Muscle layer of duodenum (tissue), 2 donors: ENCODE measurements around the gene DCN.

ENCODE experiments used
- H3K27ac ChIP-seq: one replicate; pipeline ENCODE4 v1.7.0; 2013; ENCODE audit warnings: mild to moderate bottlenecking, low read length
- H3K27me3 ChIP-seq: one replicate; pipeline ENCODE4 v1.7.0; 2013; ENCODE audit warnings: low read depth, mild to moderate bottlenecking, control low read depth, low read length
- H3K36me3 ChIP-seq, 2 donors: one replicate each; pipeline ENCODE4 v1.7.0; 2013; ENCODE audit warnings: low read length in 2 of 2, control low read depth in 1 of 2, mild to moderate bottlenecking in 1 of 2; ENCODE audit not compliant: insufficient read depth in 2 of 2, control insufficient read depth in 1 of 2
- H3K4me1 ChIP-seq, 2 donors: one replicate each; pipeline ENCODE4 v1.7.0; 2013; ENCODE audit warnings: low read length in 2 of 2, mild to moderate bottlenecking in 2 of 2, control low read depth in 1 of 2, moderate library complexity in 1 of 2; ENCODE audit not compliant: insufficient read depth in 2 of 2, control insufficient read depth in 1 of 2
- H3K4me3 ChIP-seq, 2 donors: one replicate each; pipeline ENCODE4 v1.7.0; 2013; ENCODE audit warnings: low read length in 2 of 2, low read depth in 1 of 2, mild to moderate bottlenecking in 1 of 2
- H3K9me3 ChIP-seq, 2 donors: one replicate each; pipeline ENCODE4 v1.7.0; 2013; ENCODE audit warnings: low read length in 2 of 2, control low read depth in 1 of 2, mild to moderate bottlenecking in 1 of 2; ENCODE audit not compliant: control insufficient read depth in 1 of 2
- donor health status: healthy.

The DCN gene

GRCh38 chr12:91173124-91173523, 9.5 kb downstream of the DCN start:
- H3K36me3 ChIP-seq, result no peaks in the 10 kb centered on the region
- H3K27me3 ChIP-seq, result no peaks in the 10 kb centered on the region
- H3K27ac ChIP-seq, result no peak overlapping the region
- peaks cover 0 to 3% of the 10 kb centered on the region in 2 donors for H3K4me1 ChIP-seq
- H3K9me3 ChIP-seq, result no peaks in the 10 kb centered on the region
- no peak overlapping the region for H3K4me3 ChIP-seq

DNA sequence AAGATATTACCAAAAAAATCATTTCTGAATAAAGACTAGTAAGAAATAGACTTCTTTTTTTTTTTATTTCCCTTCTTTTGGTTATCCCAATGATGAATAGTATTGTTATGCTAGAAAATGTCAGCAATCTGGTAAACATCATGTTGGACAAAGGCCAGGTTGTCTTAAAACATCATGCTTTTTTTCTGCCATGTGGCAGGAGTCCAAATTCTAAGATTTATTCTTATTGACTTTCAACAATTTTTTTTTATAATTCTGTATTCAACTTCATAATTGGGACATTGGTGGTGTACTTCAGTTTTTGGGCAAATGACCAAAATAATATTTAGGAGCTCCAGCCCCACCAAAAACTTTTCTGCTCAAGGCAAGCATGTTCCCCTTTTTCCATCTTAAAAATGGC, 10.5 kb downstream of the DCN start:
- H3K9me3 ChIP-seq, result no peaks in the 10 kb centered on the region
- H3K27me3 ChIP-seq, result no peaks in the 10 kb centered on the region
- no peak overlapping the region for H3K4me3 ChIP-seq
- no peaks in the 10 kb centered on the region for H3K36me3 ChIP-seq
- H3K27ac ChIP-seq, result no peak overlapping the region
- peaks cover 0 to 3% of the 10 kb centered on the region in 2 donors for H3K4me1 ChIP-seq

GRCh38 chr12:91171476-91171875, 11.1 kb downstream of the DCN start:
- Histone ChIP-seq H3K9me3 (no peaks in the 10 kb centered on the region), H3K4me3 (no peak overlapping the region), H3K27ac (no peak overlapping the region), H3K36me3 (no peaks in the 10 kb centered on the region), H3K27me3 (no peaks in the 10 kb centered on the region), H3K4me1 (peaks cover 0 to 3% of the 10 kb centered on the region in 2 donors)

GRCh38 chr12:91163116-91163515, 19.5 kb downstream of the DCN start:
- Histone ChIP-seq H3K27me3 (no peaks in the 10 kb centered on the region), H3K27ac (no peak overlapping the region), H3K9me3 (no peaks in the 10 kb centered on the region), H3K4me3 (no peak overlapping the region), H3K36me3 (peaks cover 7 to 9% of the 10 kb centered on the region in 2 donors), H3K4me1 (peaks cover 0 to 4% of the 10 kb centered on the region in 2 donors)

DNA sequence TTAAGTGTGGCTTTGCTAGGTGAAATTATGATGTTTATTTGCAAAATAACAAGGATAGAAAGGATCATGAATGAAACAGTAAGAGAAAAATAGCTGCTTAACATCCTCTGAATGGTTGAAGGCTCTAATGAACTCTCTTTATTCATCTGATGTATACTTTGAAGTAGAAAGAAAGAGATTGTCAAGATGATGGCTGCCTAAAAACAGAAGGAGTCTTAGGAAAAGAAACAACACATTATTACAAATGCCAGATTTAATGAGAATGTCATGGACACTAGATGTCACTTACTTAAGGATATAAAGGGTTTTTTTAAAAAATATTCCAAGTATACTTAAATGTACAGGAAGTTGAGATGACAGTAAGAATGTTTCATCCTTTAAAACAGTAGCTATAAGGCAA, 21.6 kb downstream of the DCN start:
- peaks cover 9 to 10% of the 10 kb centered on the region in 2 donors for H3K36me3 ChIP-seq

GRCh38 chr12:91155990-91156389, 26.6 kb downstream of the DCN start:
- Histone ChIP-seq H3K9me3 (no peaks in the 10 kb centered on the region), H3K4me3 (no peak overlapping the region), H3K27ac (no peak overlapping the region), H3K27me3 (no peaks in the 10 kb centered on the region), H3K4me1 (no peaks in the 10 kb centered on the region), H3K36me3 (peaks cover 5 to 6% of the 10 kb centered on the region in 2 donors)

More for the DNA sequence above, 21.6 kb downstream of the DCN start:
- H3K9me3 ChIP-seq, result no peaks in the 10 kb centered on the region
- H3K27ac ChIP-seq, result no peak overlapping the region
- H3K4me3 ChIP-seq, result no peak overlapping the region
- H3K27me3 ChIP-seq, result no peaks in the 10 kb centered on the region
- H3K4me1 ChIP-seq, result peaks cover 0 to 4% of the 10 kb centered on the region in 2 donors

- Histone ChIP-seq H3K4me3 (no peak overlapping the region), H3K27ac (no peak overlapping the region), H3K27me3 (no peaks in the 10 kb centered on the region), H3K36me3 (peaks cover 6 to 9% of the 10 kb centered on the region in 2 donors), H3K9me3 (no peaks in the 10 kb centered on the region), H3K4me1 (no peaks in the 10 kb centered on the region)
Measured at GRCh38 chr12:91154131-91154530, 28.5 kb downstream of the DCN start.

- Histone ChIP-seq H3K27ac (no peak overlapping the region), H3K4me3 (no peak overlapping the region), H3K9me3 (no peaks in the 10 kb centered on the region)
Measured at GRCh38 chr12:91144053-91144452, 38.6 kb downstream of the DCN start.

DNA sequence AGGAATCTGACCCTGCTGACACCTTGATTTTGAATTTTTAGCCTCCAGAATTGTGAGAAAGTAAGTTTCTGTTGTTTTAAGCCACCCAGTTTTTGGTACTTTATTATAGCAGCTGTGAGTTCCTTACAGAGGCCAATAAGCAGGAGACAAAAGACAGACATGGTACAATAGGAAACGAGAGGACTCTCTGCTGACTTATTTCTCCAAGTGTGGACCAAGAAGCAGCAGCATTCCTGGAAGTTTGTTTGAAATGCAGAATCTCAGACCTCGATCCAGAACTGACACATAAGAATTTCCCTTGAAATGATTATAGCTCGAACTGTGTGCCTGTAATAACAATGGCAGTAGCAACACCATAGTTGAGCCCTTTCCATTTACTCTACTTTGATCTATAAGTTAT, 39.4 kb downstream of the DCN start:
- Histone ChIP-seq H3K27ac (no peak overlapping the region), H3K4me1 (peaks cover 3 to 10% of the 10 kb centered on the region in 2 donors), H3K4me3 (no peak overlapping the region), H3K9me3 (no peaks in the 10 kb centered on the region), H3K27me3 (no peaks in the 10 kb centered on the region), H3K36me3 (peaks cover 0 to 23% of the 10 kb centered on the region in 2 donors)

More at GRCh38 chr12:91144053-91144452, 38.6 kb downstream of the DCN start:
- Histone ChIP-seq H3K4me1 (peaks cover 3 to 10% of the 10 kb centered on the region in 2 donors), H3K36me3 (peaks cover 0 to 23% of the 10 kb centered on the region in 2 donors), H3K27me3 (no peaks in the 10 kb centered on the region)

- H3K27ac ChIP-seq, result no peak overlapping the region
- peaks cover 0 to 23% of the 10 kb centered on the region in 2 donors for H3K36me3 ChIP-seq
- no peak overlapping the region for H3K4me3 ChIP-seq
- no peaks in the 10 kb centered on the region for H3K9me3 ChIP-seq
- H3K4me1 ChIP-seq, result peaks cover 3 to 10% of the 10 kb centered on the region in 2 donors
- no peaks in the 10 kb centered on the region for H3K27me3 ChIP-seq
Measured at GRCh38 chr12:91142221-91142631, 40.4 kb downstream of the DCN start.

DNA sequence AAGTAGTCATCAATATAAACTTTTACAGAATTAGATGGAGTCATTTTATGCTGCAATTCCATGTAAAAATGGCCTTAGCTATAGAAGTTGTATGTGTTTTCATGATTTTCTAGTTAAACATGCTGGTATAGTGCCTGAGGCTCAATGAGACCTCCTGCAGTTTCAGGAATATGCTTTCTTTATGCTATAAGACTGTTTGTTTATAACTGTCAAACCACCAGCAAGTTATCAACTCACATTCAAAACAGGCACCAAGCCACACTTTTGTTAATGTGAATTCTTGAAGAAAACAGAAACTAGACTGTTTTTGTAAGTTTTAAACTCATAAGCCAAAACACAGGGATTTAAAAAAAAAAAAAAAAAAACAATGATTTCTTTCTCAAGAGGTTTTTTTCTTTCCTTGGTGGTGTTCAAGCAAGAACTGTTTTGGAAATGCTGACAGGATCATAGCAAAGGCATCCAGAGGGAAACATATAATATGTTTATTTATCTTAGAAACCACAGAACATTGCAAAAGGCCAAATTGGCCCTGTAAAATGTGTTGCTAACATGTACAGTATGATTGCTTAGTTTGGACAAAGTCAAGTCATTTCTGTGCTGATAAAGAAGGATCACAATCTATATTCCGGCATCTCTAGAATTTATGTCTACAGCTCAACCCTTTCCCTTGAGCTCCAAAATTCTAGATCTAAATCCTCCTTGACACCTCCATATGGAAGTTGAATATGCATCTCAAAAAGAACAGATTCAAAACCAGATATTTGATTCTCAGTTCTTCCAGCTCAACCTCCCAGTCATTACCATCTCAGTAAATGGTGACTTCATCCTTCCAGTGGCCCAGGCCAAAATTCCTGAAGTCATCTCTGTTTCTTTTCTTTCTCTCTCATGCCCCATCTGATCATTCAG, 42.3 kb downstream of the DCN start:
- Histone ChIP-seq H3K27me3 (no peaks in the 10 kb centered on the region), H3K36me3 (peaks cover 0 to 23% of the 10 kb centered on the region in 2 donors), H3K4me1 (peaks cover 3 to 10% of the 10 kb centered on the region in 2 donors), H3K27ac (peak overlapping the region; percentile 62), H3K4me3 (no peak overlapping the region), H3K9me3 (no peaks in the 10 kb centered on the region)
